Medulla oblongata (tissue), 1 donor: Measurements from ENCODE around the gene VAPB.

ENCODE experiments used
- DNase-seq: peaks from one replicate; pipeline ENCODE4 v3.0.0-alpha.2; 2015; ENCODE audit errors: extremely low spot score

The VAPB gene

DNA sequence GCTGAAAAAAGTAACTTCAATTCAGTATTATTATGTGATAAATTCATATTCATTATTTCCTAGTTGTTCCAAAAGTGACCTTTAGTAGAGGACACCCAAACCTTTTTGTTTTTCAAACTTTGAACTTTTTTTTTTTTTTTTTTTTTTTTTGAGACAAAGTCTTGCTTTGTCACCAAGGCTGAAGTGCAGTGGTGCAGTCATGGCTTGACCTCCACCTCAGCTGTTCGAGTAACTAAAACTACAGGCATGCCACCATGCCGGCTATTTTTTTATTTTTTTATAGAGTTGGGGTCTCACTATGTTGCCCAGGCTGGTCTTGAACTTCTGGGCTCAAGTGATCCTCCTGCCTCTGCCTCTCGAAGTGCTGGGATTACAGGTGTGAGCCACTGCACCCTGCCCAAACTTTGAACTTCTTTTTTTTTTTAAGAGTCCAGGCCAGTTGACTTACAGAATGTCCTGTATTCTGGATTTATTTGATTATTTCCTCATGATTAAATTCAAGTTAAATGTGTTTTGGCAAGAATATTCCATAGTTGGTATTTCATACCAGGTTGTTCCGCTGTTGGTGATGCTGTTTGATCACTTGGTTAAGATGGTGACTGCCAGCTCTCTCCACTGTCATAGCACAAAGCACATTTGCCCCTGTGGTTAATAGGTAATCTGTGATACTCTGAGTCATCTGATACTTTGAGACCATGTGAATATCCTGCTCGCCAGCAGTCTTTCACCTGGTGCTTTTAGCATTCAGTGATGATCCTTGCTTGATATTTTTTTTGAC, 48.0 kb downstream of the VAPB start:
- DNase-seq = no peak

DNA sequence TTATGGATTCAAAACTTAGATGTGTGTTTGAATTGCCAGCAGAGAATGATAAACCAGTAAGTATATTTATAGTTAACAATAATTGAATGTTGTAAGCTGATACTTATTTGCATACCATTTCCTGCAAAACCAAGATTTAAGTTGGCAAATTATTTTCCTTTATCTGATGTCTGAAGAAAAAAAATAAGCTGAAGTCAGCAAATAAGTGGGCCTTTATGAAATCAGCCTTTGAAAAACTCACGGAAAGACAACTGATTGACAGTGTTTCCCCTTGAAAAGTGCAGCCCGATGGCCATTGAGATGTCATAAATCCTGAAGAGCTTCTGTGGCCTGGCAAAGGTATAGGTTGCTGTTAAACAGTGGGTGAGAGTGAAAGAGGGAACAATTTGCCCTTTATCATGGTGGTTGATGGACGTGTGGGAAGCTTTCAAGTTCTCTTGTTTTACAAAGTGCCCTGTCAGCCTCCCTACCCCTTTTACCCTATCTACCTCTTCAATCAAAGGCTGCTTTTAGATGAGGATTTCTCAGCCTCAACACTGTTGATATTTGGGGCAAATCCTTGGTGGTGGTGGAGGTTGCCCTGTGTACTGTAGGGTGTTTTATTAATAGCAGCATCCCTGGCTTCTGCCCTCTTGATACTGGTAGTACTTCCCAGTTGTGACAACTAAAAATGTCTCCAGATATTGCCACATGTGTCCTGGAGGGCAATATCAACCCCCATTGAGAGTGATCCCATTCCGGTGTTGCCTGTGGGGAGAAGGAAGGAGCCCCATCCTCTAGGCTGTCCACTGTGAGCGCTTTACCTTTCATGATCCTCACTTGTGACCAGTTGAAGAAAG, 50.2 kb downstream of the VAPB start:
- no peak for DNase-seq

- DNase-seq = no peak
These were observed 51.2 kb downstream of the VAPB start for GRCh38 chr20:58440021-58440767.

DNA sequence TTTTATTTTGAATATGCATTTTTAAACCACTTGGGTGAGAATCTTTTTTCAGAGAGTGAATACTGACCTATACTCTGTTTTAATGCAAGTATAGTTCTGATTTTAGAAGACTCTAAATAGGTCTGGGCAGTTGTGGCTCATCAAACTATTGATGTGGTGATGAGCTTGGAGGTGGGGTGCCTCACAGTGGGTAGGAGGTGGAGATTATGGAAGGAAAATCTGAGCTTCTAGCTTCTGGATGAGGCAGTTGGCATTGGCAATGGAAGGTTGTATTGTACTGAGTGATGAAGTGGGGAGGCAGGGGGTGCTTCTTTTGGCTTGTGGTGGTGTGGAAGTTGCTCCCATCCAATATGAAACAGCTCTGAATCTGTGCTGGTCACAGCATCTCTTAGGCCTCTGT, 52.7 kb downstream of the VAPB start:
- no peak for DNase-seq

- DNase-seq = no peak
These were observed 55.8 kb downstream of the VAPB start for GRCh38 chr20:58444746-58445255.

- DNase-seq = no peak
These were observed 57.4 kb downstream of the VAPB start for GRCh38 chr20:58446264-58446959.

DNA sequence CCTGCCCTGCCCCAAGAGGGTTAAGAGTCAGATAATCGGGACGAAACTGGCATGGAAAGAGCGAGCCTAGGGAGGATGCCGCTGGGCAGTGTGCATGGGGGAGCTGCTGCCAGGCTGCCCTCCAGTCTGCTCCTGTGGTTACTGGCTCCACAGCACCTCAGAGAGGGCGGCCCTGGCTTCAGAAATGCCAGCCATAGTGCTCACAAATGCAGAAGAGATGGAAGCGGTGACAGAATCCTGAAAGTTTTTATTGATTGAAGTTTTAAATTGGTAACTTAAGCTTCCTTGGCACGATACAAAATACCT, 57.9 kb downstream of the VAPB start:
- no peak for DNase-seq

- peak; percentile 63 for DNase-seq
These were observed 58.7 kb downstream of the VAPB start for GRCh38 chr20:58447511-58448391.

- DNase-seq = no peak
These were observed 59.9 kb downstream of the VAPB start for GRCh38 chr20:58448958-58449357.

DNA sequence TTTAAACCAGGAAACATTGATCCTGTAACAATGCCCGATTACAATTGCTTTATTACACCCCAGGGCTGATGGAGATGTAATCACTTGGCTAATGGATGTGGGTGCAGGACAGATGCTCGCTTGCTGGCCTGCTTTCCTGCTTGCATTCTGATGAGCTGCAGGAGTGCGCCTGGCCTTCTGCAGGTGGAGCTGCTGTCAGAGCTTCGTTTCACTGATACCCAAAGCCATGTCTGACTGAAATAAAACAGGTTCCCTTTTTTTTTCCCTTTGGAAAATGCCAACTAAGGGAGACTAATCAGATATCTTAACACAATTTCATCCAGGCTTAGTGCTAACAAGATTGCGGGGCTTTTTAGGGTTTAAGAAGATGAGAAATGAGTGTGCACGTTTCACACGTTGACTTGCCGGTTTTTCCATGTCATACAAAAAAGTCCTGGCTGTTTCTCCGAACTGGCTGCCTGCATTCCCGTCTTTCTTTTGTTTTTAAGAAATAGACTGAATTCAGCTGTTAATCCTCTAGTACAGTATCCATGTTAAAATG, 60.7 kb downstream of the VAPB start:
- no peak for DNase-seq

DNA sequence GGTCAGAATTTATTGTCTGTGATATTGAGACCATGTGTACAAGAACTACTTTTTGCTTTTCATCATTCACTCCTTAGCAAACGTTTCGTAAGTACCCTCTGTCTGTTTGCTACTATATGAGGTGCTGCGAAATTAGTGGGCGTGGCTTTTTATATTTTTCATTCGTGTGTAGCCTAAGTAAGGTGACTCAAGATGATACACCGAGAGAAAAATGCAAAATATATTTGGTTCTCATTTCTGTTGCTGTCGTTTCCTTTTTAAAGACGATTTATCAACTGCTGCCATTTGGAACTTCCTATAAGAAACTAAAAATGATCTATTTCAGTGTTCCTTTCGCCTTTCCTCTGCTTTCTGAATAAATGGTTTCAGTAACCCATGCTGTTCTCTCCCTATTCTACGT, 61.2 kb downstream of the VAPB start:
- DNase-seq = no peak

- DNase-seq = no peak
These were observed 63.7 kb downstream of the VAPB start for GRCh38 chr20:58452667-58453255.

DNA sequence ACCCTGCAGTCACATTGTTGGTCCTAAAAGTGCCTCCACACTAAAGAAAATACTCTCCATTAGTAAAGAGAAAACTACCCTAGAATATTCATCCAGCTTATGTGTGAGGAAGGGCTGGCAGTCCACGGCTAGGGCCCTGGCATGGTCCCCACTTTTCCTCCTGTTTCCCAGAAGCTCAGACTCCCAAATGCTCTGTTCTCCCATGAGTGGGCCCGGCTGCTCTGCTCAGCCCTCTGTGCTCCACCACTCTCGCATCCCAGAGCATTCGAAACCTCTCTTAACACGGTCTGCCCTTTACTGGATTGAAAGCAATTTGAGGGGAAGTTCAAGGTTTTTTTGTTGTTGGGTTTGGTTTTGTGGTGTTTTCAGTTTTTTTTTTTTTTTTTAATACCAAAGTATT, 64.4 kb downstream of the VAPB start:
- DNase-seq = no peak

GRCh38 chr20:58454460-58454859, 65.4 kb downstream of the VAPB start:
- no peak for DNase-seq

DNA sequence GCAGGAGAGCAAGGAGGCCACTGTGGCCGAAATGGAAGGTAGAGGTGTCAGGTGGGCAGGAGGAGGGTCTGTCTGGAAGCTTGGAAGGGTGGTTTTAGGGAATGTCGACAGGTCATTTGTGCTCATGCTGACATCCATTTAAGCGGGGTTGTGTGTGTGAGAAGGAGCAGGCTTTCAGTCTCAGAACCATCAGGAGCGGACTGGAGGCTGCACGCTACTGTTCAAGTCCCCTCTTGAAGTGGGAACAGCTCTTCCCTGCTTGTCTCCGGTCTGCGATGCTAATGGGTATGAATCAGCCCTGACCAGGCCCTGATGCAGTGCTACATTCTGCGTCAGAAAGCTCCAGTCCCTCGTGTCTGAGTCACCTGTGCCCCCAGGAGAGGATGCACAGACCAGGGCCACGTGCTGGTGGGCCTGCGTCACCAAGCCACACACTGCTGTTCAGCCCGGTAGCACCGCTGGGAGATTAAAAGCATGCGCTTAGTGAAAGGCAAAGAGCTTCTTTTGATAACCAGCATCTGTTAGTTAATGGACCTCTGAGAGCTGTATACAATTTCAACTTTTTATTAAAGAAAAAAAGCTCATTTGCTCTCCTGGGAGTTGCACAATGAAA, 68.2 kb downstream of the VAPB start:
- no peak for DNase-seq

- no peak for DNase-seq
These were observed 69.5 kb downstream of the VAPB start for GRCh38 chr20:58458342-58459057.

GRCh38 chr20:58459058-58459750, 70.2 kb downstream of the VAPB start:
- no peak for DNase-seq

GRCh38 chr20:58461104-58461503, 72.1 kb downstream of the VAPB start:
- no peak for DNase-seq
